GM10248 (cell line): ENCODE measurements around the gene GHRHR.

Source experiments
- CTCF ChIA-PET: fragments of 300-600 bp; sonication (Branson Sonifier 250); formaldehyde crosslinking; extraction: SDS; loops from one replicate; lab custom pipeline; 2021; ENCODE audit warnings: antibody characterized with exemption; lab: Yijun Ruan, JAX
- POLR2A ChIA-PET: fragments of 350-650 bp; sonication (Branson Sonifier 250); formaldehyde crosslinking; extraction: SDS; loops from one replicate; lab custom pipeline; 2020; ENCODE audit warnings: antibody characterized with exemption; lab: Yijun Ruan, JAX
- DNase-seq: peaks from one replicate; pipeline ENCODE4 v3.0.0; 2012; ENCODE audit errors: extremely low spot score
- TF ChIP-seq, protein P1 (sequence below): IDR thresholded peaks from 2 replicates; pipeline ENCODE4 v1.5.1; 2012; ENCODE audit warnings: mild to moderate bottlenecking, low read depth; ENCODE audit errors: extremely low read depth, missing control alignments, control extremely low read depth

GHRHR gene

DNA sequence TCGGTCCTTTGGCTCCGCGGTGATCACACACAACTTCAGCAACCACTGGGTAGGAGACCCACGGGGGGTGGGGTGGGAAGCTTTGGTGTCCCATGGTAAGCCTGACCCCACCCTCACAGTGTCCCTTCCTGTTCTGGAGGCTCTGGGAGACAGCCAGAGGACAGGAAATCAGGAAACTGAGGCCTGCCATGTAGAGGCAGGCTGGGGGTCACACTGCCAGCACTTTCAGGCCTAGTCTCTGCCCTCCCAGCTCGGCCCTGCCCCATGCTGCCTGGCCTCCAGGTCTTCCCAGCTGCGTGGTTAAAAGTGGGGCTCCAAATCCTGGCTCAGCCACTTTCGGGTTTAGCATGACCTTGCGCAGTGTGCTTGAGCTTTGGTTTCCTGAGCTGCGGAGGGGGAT, 41.2 kb upstream of the GHRHR start:
- no peak for DNase-seq
- CTCF ChIA-PET, result interaction anchor here (1.0 to 3.1 kb wide), 4 partner anchors 9 to 61 kb away, joined by 3 to 23 read pairs (median 4); no protein-coding TSS in a partner anchor
- TF ChIP-seq, protein P1, sequence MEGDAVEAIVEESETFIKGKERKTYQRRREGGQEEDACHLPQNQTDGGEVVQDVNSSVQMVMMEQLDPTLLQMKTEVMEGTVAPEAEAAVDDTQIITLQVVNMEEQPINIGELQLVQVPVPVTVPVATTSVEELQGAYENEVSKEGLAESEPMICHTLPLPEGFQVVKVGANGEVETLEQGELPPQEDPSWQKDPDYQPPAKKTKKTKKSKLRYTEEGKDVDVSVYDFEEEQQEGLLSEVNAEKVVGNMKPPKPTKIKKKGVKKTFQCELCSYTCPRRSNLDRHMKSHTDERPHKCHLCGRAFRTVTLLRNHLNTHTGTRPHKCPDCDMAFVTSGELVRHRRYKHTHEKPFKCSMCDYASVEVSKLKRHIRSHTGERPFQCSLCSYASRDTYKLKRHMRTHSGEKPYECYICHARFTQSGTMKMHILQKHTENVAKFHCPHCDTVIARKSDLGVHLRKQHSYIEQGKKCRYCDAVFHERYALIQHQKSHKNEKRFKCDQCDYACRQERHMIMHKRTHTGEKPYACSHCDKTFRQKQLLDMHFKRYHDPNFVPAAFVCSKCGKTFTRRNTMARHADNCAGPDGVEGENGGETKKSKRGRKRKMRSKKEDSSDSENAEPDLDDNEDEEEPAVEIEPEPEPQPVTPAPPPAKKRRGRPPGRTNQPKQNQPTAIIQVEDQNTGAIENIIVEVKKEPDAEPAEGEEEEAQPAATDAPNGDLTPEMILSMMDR, result no peak
- POLR2A ChIA-PET, result no interaction called here

DNA sequence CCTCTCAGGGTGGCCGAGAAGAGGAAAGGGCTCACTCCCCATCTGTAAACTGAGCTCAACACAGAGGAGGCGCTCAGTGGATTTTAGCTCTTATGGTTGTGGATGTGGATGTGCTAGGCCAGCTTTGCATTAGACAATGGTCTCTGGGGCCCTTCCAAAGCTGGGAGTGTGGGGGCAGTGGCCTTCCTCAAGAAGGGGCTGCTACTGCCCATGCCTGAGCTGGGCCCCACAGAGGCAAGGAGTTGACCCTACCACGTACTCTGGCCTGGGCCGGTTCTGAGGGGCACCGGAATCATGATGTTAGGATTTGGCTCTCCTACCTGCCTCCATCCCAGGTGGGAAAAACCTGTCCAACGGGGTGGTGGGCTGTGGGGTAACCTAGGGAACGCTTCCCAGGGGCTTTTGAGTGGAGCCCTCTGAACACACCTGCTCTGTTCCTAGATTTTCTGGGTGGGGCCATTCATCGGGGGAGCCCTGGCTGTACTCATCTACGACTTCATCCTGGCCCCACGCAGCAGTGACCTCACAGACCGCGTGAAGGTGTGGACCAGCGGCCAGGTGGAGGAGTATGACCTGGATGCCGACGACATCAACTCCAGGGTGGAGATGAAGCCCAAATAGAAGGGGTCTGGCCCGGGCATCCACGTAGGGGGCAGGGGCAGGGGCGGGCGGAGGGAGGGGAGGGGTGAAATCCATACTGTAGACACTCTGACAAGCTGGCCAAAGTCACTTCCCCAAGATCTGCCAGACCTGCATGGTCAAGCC, 40.6 kb upstream of the GHRHR start:
- CTCF ChIA-PET, result interaction anchor here (0.7 to 3.1 kb wide), 5 partner anchors 11 to 60 kb away, joined by 3 to 23 read pairs (median 4); no protein-coding TSS in a partner anchor
- POLR2A ChIA-PET, result no interaction called here
- no peak for DNase-seq
- TF ChIP-seq, protein P1, result no peak

DNA sequence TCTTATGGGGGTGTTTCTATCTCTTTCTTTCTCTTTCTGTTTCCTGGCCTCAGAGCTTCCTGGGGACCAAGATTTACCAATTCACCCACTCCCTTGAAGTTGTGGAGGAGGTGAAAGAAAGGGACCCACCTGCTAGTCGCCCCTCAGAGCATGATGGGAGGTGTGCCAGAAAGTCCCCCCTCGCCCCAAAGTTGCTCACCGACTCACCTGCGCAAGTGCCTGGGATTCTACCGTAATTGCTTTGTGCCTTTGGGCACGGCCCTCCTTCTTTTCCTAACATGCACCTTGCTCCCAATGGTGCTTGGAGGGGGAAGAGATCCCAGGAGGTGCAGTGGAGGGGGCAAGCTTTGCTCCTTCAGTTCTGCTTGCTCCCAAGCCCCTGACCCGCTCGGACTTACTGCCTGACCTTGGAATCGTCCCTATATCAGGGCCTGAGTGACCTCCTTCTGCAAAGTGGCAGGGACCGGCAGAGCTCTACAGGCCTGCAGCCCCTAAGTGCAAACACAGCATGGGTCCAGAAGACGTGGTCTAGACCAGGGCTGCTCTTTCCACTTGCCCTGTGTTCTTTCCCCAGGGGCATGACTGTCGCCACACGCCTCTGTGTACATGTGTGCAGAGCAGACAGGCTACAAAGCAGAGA, 39.9 kb upstream of the GHRHR start:
- CTCF ChIA-PET, result interaction anchor here (0.7 to 3.1 kb wide), 4 partner anchors 10 to 60 kb away, joined by 3 to 23 read pairs (median 4); no protein-coding TSS in a partner anchor
- TF ChIP-seq, protein P1, result no peak
- POLR2A ChIA-PET, result no interaction called here
- DNase-seq, result no peak

DNA sequence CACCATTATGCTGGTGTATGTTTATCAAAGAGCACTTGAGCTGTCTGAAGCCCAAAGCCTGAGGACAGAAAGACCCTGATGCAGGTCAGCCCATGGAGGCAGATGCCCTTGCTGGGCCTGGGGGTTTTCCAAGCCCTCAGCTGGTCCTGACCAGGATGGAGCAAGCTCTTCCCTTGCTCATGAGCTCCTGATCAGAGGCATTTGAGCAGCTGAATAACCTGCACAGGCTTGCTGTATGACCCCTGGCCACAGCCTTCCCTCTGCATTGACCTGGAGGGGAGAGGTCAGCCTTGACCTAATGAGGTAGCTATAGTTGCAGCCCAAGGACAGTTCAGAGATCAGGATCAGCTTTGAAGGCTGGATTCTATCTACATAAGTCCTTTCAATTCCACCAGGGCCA, 39.1 kb upstream of the GHRHR start:
- TF ChIP-seq, protein P1, result no peak
- DNase-seq, result no peak
- ChIA-PET POLR2A (no interaction called here), CTCF (interaction anchor here (1.1 to 3.1 kb wide), 3 partner anchors 12 to 59 kb away, joined by 3 to 23 read pairs (median 4); no protein-coding TSS in a partner anchor)

DNA sequence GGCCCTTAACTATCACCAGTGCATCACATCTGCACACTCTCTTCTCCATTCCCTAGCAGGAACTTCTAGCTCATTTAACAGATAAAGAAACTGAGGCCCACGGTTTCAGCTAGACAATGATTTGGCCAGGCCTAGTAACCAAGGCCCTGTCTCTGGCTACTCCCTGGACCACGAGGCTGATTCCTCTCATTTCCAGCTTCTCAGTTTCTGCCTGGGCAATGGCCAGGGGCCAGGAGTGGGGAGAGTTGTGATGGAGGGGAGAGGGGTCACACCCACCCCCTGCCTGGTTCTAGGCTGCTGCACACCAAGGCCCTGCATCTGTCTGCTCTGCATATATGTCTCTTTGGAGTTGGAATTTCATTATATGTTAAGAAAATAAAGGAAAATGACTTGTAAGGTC, 38.6 kb upstream of the GHRHR start:
- ChIA-PET CTCF (interaction anchor here (1.1 to 3.1 kb wide), 3 partner anchors 13 to 58 kb away, joined by 3 to 23 read pairs (median 4); no protein-coding TSS in a partner anchor), POLR2A (no interaction called here)
- TF ChIP-seq, protein P1, result no peak
- DNase-seq, result no peak

DNA sequence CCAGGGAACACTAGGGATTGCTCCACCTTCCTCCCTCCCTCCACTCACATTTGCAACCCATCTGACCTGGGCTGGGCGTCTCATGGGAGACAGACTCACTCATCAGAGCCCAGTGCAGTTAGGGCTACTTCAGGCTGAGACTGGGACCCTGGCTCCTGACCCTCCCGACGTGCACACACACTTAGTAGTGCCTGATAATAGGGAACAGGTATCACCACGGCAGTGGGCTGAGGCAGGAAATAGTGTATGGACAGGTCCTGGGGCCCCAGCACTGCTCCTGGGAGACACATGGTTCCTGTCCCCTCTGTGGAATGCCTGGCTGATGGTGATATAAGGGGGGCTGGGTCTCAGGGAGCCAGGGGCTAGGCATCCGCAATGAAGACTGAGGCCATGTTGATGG, 37.8 kb upstream of the GHRHR start:
- TF ChIP-seq, protein P1, result no peak
- ChIA-PET CTCF (no interaction called here), POLR2A (no interaction called here)
- no peak for DNase-seq
